Stomach (tissue), 4 donors: ENCODE results near the gene CDV3.

Experiments
- POLR2AphosphoS5 ChIP-seq, 3 donors: sonication (generic); formaldehyde crosslinking; IDR thresholded peaks; one replicate each; pipeline ENCODE4 v1.6.1; 2016; ENCODE audit warnings: antibody characterized with exemption in 3 of 3
- TF ChIP-seq, protein P1 (sequence below), 7 experiments: fragments of 450-650 bp in 4 of 7; fragments of 200-600 bp in 3 of 7; sonication (generic) in 3 of 7; IDR thresholded peaks; one replicate each; pipeline ENCODE4 v1.5.1; 2016 to 2019; ENCODE audit warnings: antibody characterized with exemption in 7 of 7, control low read depth in 2 of 7, mild to moderate bottlenecking in 1 of 7

DNA sequence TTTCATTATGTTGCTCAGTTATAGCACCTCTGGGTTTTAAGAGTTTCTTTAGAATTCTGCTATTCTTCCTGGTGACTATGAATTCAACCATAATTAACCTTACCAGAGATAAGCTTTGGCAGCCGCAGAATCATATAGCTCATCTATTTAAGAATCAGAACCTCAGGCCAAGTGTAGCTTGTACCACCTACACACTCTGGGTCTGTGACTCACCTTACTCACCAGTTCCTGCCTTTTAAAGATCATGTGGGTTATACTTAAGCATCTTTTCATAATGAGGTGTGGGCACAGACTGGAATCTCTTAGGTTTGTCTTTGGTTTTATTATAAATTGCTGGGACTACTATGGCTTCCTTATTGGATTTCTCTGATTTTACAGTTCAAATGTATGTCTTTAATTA lies 21.9 kb downstream of the CDV3 start:
- TF ChIP-seq, protein P1, sequence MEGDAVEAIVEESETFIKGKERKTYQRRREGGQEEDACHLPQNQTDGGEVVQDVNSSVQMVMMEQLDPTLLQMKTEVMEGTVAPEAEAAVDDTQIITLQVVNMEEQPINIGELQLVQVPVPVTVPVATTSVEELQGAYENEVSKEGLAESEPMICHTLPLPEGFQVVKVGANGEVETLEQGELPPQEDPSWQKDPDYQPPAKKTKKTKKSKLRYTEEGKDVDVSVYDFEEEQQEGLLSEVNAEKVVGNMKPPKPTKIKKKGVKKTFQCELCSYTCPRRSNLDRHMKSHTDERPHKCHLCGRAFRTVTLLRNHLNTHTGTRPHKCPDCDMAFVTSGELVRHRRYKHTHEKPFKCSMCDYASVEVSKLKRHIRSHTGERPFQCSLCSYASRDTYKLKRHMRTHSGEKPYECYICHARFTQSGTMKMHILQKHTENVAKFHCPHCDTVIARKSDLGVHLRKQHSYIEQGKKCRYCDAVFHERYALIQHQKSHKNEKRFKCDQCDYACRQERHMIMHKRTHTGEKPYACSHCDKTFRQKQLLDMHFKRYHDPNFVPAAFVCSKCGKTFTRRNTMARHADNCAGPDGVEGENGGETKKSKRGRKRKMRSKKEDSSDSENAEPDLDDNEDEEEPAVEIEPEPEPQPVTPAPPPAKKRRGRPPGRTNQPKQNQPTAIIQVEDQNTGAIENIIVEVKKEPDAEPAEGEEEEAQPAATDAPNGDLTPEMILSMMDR (IDR thresholded peaks at IDR 0.05) = no peak
- no peak for TF ChIP-seq POLR2AphosphoS5 (IDR thresholded peaks at IDR 0.05)
